ENCODE measurements around the gene METRNL. TPM values are rescaled to one million over a fixed set of nuclear protein-coding genes. Genes with fewer than 3 reads are reported as not detected.

The METRNL gene
- total RNA-seq, 1 donor from 2014 or later = 47.1 TPM

- H3K4me3 Mint-ChIP-seq (ENCODE audit: unreplicated experiment) = no peak overlapping the region
- peaks cover 22% of the 10 kb centered on the region for H3K36me3 Mint-ChIP-seq (ENCODE audit: unreplicated experiment)
- no peak overlapping the region for H3K27ac Mint-ChIP-seq (ENCODE audit: unreplicated experiment)
- peaks cover 18% of the 10 kb centered on the region for H3K9me3 Mint-ChIP-seq (ENCODE audit: unreplicated experiment)
- peaks cover 14% of the 10 kb centered on the region for H3K27me3 Mint-ChIP-seq (ENCODE audit: unreplicated experiment)
- no peak for DNase-seq
- H3K4me1 Mint-ChIP-seq (ENCODE audit: low read depth, unreplicated experiment) = peaks cover 15% of the 10 kb centered on the region
- TF ChIP-seq CTCF (IDR thresholded peaks at IDR 0.05; ENCODE audit: partially characterized antibody, unreplicated experiment) = no peak
Measured at GRCh38 chr17:83107656-83108048, 28.2 kb downstream of the METRNL start.

- TF ChIP-seq CTCF (IDR thresholded peaks at IDR 0.05; ENCODE audit: partially characterized antibody, unreplicated experiment) = no peak
- Mint-ChIP-seq H3K27me3 (ENCODE audit: unreplicated experiment) (peaks cover 14% of the 10 kb centered on the region), H3K27ac (ENCODE audit: unreplicated experiment) (peak overlapping the region; percentile 56), H3K4me3 (ENCODE audit: unreplicated experiment) (no peak overlapping the region), H3K9me3 (ENCODE audit: unreplicated experiment) (peaks cover 18% of the 10 kb centered on the region), H3K4me1 (ENCODE audit: low read depth, unreplicated experiment) (peaks cover 15% of the 10 kb centered on the region), H3K36me3 (ENCODE audit: unreplicated experiment) (peaks cover 22% of the 10 kb centered on the region)
- DNase-seq = no peak
Measured at GRCh38 chr17:83108709-83109108, 29.3 kb downstream of the METRNL start.

GRCh38 chr17:83109386-83109785, 30.0 kb downstream of the METRNL start:
- TF ChIP-seq CTCF (IDR thresholded peaks at IDR 0.05; ENCODE audit: partially characterized antibody, unreplicated experiment) = no peak
- Mint-ChIP-seq H3K27ac (ENCODE audit: unreplicated experiment) (no peak overlapping the region), H3K27me3 (ENCODE audit: unreplicated experiment) (peaks cover 13% of the 10 kb centered on the region), H3K4me3 (ENCODE audit: unreplicated experiment) (no peak overlapping the region), H3K9me3 (ENCODE audit: unreplicated experiment) (peaks cover 18% of the 10 kb centered on the region), H3K36me3 (ENCODE audit: unreplicated experiment) (peaks cover 22% of the 10 kb centered on the region), H3K4me1 (ENCODE audit: low read depth, unreplicated experiment) (peaks cover 15% of the 10 kb centered on the region)
- DNase-seq = no peak

- peaks cover 11% of the 10 kb centered on the region for H3K27me3 Mint-ChIP-seq (ENCODE audit: unreplicated experiment)
- H3K4me1 Mint-ChIP-seq (ENCODE audit: low read depth, unreplicated experiment) = peaks cover 15% of the 10 kb centered on the region
- H3K36me3 Mint-ChIP-seq (ENCODE audit: unreplicated experiment) = peaks cover 22% of the 10 kb centered on the region
- H3K27ac Mint-ChIP-seq (ENCODE audit: unreplicated experiment) = no peak overlapping the region
- TF ChIP-seq CTCF (IDR thresholded peaks at IDR 0.05; ENCODE audit: partially characterized antibody, unreplicated experiment) = no peak
- H3K9me3 Mint-ChIP-seq (ENCODE audit: unreplicated experiment) = peaks cover 21% of the 10 kb centered on the region
- H3K4me3 Mint-ChIP-seq (ENCODE audit: unreplicated experiment) = no peak overlapping the region
- DNase-seq = no peak
Measured at GRCh38 chr17:83109793-83110645, 30.6 kb downstream of the METRNL start.

- no peak overlapping the region for H3K27ac Mint-ChIP-seq (ENCODE audit: unreplicated experiment)
- H3K4me1 Mint-ChIP-seq (ENCODE audit: low read depth, unreplicated experiment) = peaks cover 15% of the 10 kb centered on the region
- H3K9me3 Mint-ChIP-seq (ENCODE audit: unreplicated experiment) = peaks cover 21% of the 10 kb centered on the region
- peaks cover 22% of the 10 kb centered on the region for H3K36me3 Mint-ChIP-seq (ENCODE audit: unreplicated experiment)
- no peak for DNase-seq
- TF ChIP-seq CTCF (IDR thresholded peaks at IDR 0.05; ENCODE audit: partially characterized antibody, unreplicated experiment) = no peak
- H3K27me3 Mint-ChIP-seq (ENCODE audit: unreplicated experiment) = peaks cover 11% of the 10 kb centered on the region
- H3K4me3 Mint-ChIP-seq (ENCODE audit: unreplicated experiment) = no peak overlapping the region
Measured at GRCh38 chr17:83110735-83111134, 31.3 kb downstream of the METRNL start.

Measured in glutamatergic neuron (in vitro differentiated cells).